HG02763 (cell line): ENCODE results near the gene ZWILCH.
A peak's percentile ranks its signal among the peaks of the same experiment; 100 is the strongest.
"Not testable (repeated sequence)": the region's sequence is repeated elsewhere in the genome, so short reads cannot be mapped to it uniquely, and the experiment has no call there.

Source experiments
- ATAC-seq: cut with Tn5 transposase; IDR thresholded peaks from one replicate; pipeline ENCODE4 v1.9.1; 2021; ENCODE audit warnings: mild to moderate bottlenecking, moderate library complexity; ENCODE audit not compliant: unreplicated experiment

ZWILCH gene

GRCh38 chr15:66486887-66487286 is 18.2 kb upstream of the ZWILCH start:
- no peak for ATAC-seq

GRCh38 chr15:66488525-66488924 is 16.6 kb upstream of the ZWILCH start:
- no peak for ATAC-seq

- ATAC-seq, result no peak
These were observed 15.8 kb upstream of the ZWILCH start for GRCh38 chr15:66489179-66489791.

- ATAC-seq, result no peak
These were observed 13.3 kb upstream of the ZWILCH start for GRCh38 chr15:66491846-66492245.

GRCh38 chr15:66494262-66494661 is 10.9 kb upstream of the ZWILCH start:
- no peak for ATAC-seq

GRCh38 chr15:66496951-66497501 is 8.1 kb upstream of the ZWILCH start:
- ATAC-seq, result peak; percentile 2

- peak; percentile 87 for ATAC-seq
These were observed 7.3 kb upstream of the ZWILCH start, which contains the start of gene SNAPC5 for GRCh38 chr15:66497502-66498455. Gene SNAPC5 (minus strand): TSS chr15:66497762. CDS start chr15:66497731, 31 bp downstream.

- no peak for ATAC-seq
These were observed 6.4 kb upstream of the ZWILCH start for GRCh38 chr15:66498501-66499386.

GRCh38 chr15:66500346-66500745 is 4.8 kb upstream of the ZWILCH start:
- not testable (repeated sequence) for ATAC-seq

GRCh38 chr15:66502491-66502890 is 2.6 kb upstream of the ZWILCH start:
- no peak for ATAC-seq

- ATAC-seq, result not testable (repeated sequence)
These were observed 2.0 kb upstream of the ZWILCH start for GRCh38 chr15:66503041-66503648.

GRCh38 chr15:66503780-66504562 is 1.2 kb upstream of the ZWILCH start:
- ATAC-seq, result no peak

- no peak for ATAC-seq
These were observed 295 bp downstream of the ZWILCH start for GRCh38 chr15:66505430-66505811.

- no peak for ATAC-seq
These were observed 692 bp downstream of the ZWILCH start for GRCh38 chr15:66505818-66506217.

GRCh38 chr15:66508293-66508883 is 3.3 kb downstream of the ZWILCH start:
- ATAC-seq, result no peak

GRCh38 chr15:66514586-66514985 is 9.5 kb downstream of the ZWILCH start:
- ATAC-seq, result no peak

- ATAC-seq, result no peak
These were observed 10.8 kb downstream of the ZWILCH start for GRCh38 chr15:66515901-66516322.

GRCh38 chr15:66523926-66524325 is 18.8 kb downstream of the ZWILCH start:
- no peak for ATAC-seq

- no peak for ATAC-seq
These were observed 19.7 kb downstream of the ZWILCH start for GRCh38 chr15:66524838-66525237.
